Measurements from ENCODE around the gene FKRP. TPM values are rescaled to one million over a fixed set of nuclear protein-coding genes. Genes with fewer than 3 reads are reported as not detected.

FKRP gene
- total RNA-seq, 1 donor from 2014 or later = 13.2 TPM

GRCh38 chr19:46746281-46747057 is 612 bp downstream of the FKRP start, which contains the start of gene STRN4:
Gene STRN4, minus strand, starts transcription at chr19:46746450. Its CDS starts 20 bp downstream, at chr19:46746430.
- Histone ChIP-seq H3K4me1 (peaks cover 41% of the 10 kb centered on the region), H3K36me3 (peaks cover 14% of the 10 kb centered on the region), H3K27ac (peak within 1 kb of the TSS; percentile 88), H3K9me3 (no peaks in the 10 kb centered on the region), H3K27me3 (ENCODE audit: low read depth) (no peaks in the 10 kb centered on the region), H3K4me3 (peak within 1 kb of the TSS; percentile 96)
- ATAC-seq (peak; percentile 80 to 86), DNase-seq (no peak)
- intact Hi-C loops (cut with DNase I) = no loop called here
- TF ChIP-seq CTCF (IDR thresholded peaks at IDR 0.05) = no peak

- no peak overlapping the region for H3K4me3 ChIP-seq
- intact Hi-C loops (cut with DNase I) = no loop called here
- H3K9me3 ChIP-seq = no peaks in the 10 kb centered on the region
- H3K36me3 ChIP-seq = peaks cover 5% of the 10 kb centered on the region
- ATAC-seq = no peak
- peak; percentile 78 for DNase-seq
- H3K27me3 ChIP-seq (ENCODE audit: low read depth) = no peaks in the 10 kb centered on the region
- peak; percentile 74 for TF ChIP-seq CTCF (IDR thresholded peaks at IDR 0.05)
- H3K27ac ChIP-seq = no peak overlapping the region
- H3K4me1 ChIP-seq = peaks cover 26% of the 10 kb centered on the region
Measured at GRCh38 chr19:46748325-46749109, 2.7 kb downstream of the FKRP start.

- no peaks in the 10 kb centered on the region for H3K9me3 ChIP-seq
- peak; percentile 50 for TF ChIP-seq CTCF (IDR thresholded peaks at IDR 0.05)
- no peak overlapping the region for H3K4me3 ChIP-seq
- peaks cover 14% of the 10 kb centered on the region for H3K36me3 ChIP-seq
- DNase-seq (no peak), ATAC-seq (peak; percentile 49 to 57)
- peaks cover 25% of the 10 kb centered on the region for H3K4me1 ChIP-seq
- H3K27ac ChIP-seq = no peak overlapping the region
- intact Hi-C loops (cut with DNase I) = no loop called here
- H3K27me3 ChIP-seq (ENCODE audit: low read depth) = no peaks in the 10 kb centered on the region
Measured at GRCh38 chr19:46753420-46754155, 7.7 kb downstream of the FKRP start.

GRCh38 chr19:46755077-46755852 is 9.4 kb downstream of the FKRP start:
- DNase-seq (peak; percentile 56), ATAC-seq (peak; percentile 5 to 48)
- no peak for TF ChIP-seq CTCF (IDR thresholded peaks at IDR 0.05)
- Histone ChIP-seq H3K36me3 (peaks cover 14% of the 10 kb centered on the region), H3K27ac (no peak overlapping the region), H3K27me3 (ENCODE audit: low read depth) (no peaks in the 10 kb centered on the region), H3K4me1 (peaks cover 25% of the 10 kb centered on the region), H3K9me3 (no peaks in the 10 kb centered on the region), H3K4me3 (no peak overlapping the region)
- intact Hi-C loops (cut with DNase I) = no loop called here

All from lower lobe of right lung (tissue), 2 donors.